ENCODE results near the gene CHEK2.
"Not testable (repeated sequence)": the region's sequence is repeated elsewhere in the genome, so short reads cannot be mapped to it uniquely, and the experiment has no call there.

CHEK2 gene

DNA sequence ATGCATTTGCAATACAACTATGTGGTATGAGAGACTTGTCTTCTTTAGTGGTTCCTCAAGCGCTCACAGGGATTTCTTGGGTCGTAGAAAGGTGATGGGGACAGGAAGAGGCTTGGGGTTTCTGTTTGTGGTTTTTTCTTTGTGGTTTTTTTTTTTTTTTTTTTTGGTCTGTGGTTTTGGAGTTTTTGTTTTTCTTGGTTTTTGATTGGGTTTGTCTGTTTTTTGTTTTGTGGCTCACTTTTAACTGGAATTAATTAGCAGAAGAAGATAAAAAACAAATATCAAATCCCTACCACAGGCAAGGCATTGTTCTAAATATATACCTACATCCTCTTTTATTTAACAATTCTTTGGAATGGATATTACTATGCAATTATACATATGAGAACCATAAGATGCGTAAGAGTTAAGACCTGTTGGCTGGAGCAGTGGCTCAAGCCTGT is 67.5 kb downstream of the CHEK2 start:
- DNase-seq (ENCODE audit: insufficient read length) (peak; percentile 14), FAIRE-seq (no peak)
- no peak for TF ChIP-seq POLR2A (IDR thresholded peaks at IDR 0.05; ENCODE audit: low read depth, low read length)

DNA sequence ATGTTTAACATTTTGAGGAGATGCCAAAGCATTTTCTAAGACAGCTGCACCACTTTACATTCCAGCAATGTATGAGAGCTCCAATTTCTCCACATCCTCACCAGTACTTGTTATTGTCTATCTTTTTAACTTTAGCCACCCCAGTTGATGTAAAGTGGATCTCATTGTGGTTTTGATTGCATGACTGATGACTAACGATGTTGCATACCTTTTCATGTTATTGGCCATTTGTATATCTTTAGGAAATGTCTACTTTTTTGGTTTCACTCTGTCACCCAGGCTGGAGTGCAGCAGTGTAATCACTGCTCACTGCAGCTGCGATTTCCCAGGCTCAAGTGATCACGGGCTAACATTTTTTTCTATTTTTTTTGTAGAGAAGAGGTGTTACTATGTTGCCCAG is 70.9 kb downstream of the CHEK2 start:
- no peak for FAIRE-seq
- DNase-seq (ENCODE audit: insufficient read length): no peak

DNA sequence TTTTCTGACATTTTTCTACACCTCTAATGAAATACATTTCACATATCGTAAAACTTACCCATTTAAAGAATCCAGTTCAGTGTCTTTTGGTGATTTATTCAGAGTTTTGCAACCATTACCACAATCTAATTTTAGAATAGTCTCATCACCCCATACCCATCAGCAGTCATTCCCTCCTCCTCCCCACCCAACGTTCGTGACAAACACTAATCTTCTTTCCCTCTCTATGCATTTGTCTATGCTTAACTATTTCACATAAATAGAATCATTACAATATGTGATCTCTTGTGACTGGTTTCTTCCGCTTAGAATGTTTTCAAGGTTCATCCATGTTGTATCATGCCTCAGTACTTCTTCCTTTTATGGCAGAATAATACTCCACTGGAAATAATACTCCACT is 71.5 kb downstream of the CHEK2 start:
- FAIRE-seq (no peak), DNase-seq (ENCODE audit: insufficient read length) (no peak)
- TF ChIP-seq POLR2AphosphoS5 (IDR thresholded peaks at IDR 0.05; ENCODE audit: low read depth, low read length) (no peak), TAF1 (IDR thresholded peaks at IDR 0.05; ENCODE audit: borderline replicate concordance, low read depth, low read length) (no peak), POLR2A (IDR thresholded peaks at IDR 0.05; ENCODE audit: low read depth, low read length) (no peak)

More for the DNA sequence above, 70.9 kb downstream of the CHEK2 start:
- TF ChIP-seq POLR2AphosphoS5 (IDR thresholded peaks at IDR 0.05; ENCODE audit: low read depth, low read length): no peak

DNA sequence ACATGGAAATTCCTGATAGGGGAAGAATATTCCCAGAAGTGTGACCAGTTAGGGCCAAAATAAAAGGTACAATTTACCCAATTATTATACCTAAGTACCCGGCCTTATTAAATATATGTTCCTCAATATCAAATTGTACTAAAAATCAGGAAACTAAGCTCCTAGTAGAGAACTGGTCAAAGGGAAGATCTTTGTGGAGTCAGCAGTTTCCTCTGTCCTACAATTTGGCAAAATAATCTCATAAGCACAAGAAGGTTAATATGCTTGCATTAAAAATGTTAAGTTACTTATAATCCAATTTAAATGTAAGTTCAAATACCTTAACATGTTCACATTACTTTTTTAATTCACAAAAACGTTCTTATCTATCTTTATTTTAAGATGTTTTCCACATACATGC is 72.2 kb downstream of the CHEK2 start:
- TF ChIP-seq POLR2A (IDR thresholded peaks at IDR 0.05; ENCODE audit: low read depth, low read length): no peak
- TF ChIP-seq POLR2AphosphoS5 (IDR thresholded peaks at IDR 0.05; ENCODE audit: low read depth, low read length): no peak
- TF ChIP-seq TAF1 (IDR thresholded peaks at IDR 0.05; ENCODE audit: borderline replicate concordance, low read depth, low read length): no peak
- no peak for FAIRE-seq
- no peak for DNase-seq (ENCODE audit: insufficient read length)

DNA sequence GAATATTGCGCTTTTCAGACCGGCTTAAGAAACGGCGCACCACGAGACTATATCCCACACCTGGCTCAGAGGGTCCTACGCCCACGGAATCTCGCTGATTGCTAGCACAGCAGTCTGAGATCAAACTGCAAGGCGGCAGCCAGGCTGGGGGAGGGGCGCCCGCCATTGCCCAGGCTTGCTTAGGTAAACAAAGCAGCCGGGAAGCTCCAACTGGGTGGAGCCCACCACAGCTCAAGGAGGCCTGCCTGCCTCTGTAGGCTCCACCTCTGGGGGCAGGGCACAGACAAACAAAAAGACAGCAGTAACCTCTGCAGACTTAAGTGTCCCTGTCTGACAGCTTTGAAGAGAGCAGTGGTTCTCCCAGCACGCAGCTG is 78.1 kb downstream of the CHEK2 start:
- FAIRE-seq; DNase-seq (ENCODE audit: insufficient read length): not testable (repeated sequence)

DNA sequence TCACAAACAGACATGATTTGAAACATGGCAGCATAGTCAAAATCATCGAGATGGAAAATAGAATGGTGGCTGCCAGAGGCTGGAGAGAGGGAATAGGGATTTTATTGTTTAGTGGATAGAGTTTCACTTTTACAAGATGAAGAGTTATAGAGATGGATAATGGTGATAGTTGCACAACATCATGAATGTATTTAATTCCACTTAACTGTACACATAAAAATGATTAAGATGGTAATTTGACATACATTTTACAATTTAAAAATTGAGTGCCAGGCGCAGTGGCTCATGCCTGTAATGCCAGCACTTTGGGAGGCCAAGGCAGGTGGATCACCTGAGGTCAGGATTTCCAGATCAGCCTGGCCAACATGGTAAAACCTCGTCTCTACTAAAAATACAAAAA is 83.2 kb downstream of the CHEK2 start:
- TF ChIP-seq POLR2A (IDR thresholded peaks at IDR 0.05; ENCODE audit: low read depth, low read length) (no peak), TAF1 (IDR thresholded peaks at IDR 0.05; ENCODE audit: borderline replicate concordance, low read depth, low read length) (no peak), POLR2AphosphoS5 (IDR thresholded peaks at IDR 0.05; ENCODE audit: low read depth, low read length) (no peak)
- DNase-seq (ENCODE audit: insufficient read length) (no peak), FAIRE-seq (no peak)

DNA sequence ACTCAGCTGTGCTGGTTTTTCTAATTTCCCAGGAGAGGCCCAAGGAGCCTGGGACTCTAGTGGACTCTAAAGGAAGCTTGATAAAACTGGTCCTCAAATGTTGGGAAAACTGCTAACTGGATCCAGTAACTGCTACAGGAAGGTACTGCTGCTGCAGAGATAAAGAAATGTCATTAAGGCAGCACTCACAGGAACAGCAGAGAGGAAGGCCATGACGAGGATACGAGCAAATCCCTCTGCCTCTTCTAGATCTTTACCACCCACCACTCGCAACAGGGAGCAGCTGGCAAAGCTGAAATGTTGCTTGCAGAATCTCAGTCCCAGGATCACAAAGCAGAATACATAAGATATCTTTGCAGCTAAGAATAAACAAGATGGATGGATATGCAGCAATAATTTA is 85.4 kb downstream of the CHEK2 start:
- DNase-seq (ENCODE audit: insufficient read length) (no peak), FAIRE-seq (no peak)
- TF ChIP-seq TAF1 (IDR thresholded peaks at IDR 0.05; ENCODE audit: borderline replicate concordance, low read depth, low read length): no peak
- no peak for TF ChIP-seq POLR2A (IDR thresholded peaks at IDR 0.05; ENCODE audit: low read depth, low read length)
- no peak for TF ChIP-seq POLR2AphosphoS5 (IDR thresholded peaks at IDR 0.05; ENCODE audit: low read depth, low read length)

DNA sequence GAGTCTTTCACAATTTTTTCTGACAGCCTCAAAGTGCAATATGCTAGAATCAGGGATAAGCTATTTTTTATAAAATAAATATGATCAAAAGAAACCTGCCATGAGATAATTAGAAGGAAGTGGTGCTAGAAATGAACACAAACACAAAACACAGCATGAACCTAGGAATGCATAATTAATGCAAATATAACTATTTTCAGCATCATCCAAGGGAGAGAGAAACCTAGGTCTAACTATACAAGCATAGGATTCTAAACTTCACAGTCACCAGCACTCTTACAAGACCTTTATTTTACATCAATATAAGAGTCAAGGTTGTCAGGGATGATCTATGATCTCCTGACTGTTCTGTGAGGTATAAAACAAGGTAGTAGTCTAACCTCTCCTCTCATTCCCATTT is 91.2 kb downstream of the CHEK2 start:
- FAIRE-seq (no peak), DNase-seq (ENCODE audit: insufficient read length) (no peak)
- TF ChIP-seq POLR2AphosphoS5 (IDR thresholded peaks at IDR 0.05; ENCODE audit: low read depth, low read length): no peak
- no peak for TF ChIP-seq TAF1 (IDR thresholded peaks at IDR 0.05; ENCODE audit: borderline replicate concordance, low read depth, low read length)
- no peak for TF ChIP-seq POLR2A (IDR thresholded peaks at IDR 0.05; ENCODE audit: low read depth, low read length)

DNA sequence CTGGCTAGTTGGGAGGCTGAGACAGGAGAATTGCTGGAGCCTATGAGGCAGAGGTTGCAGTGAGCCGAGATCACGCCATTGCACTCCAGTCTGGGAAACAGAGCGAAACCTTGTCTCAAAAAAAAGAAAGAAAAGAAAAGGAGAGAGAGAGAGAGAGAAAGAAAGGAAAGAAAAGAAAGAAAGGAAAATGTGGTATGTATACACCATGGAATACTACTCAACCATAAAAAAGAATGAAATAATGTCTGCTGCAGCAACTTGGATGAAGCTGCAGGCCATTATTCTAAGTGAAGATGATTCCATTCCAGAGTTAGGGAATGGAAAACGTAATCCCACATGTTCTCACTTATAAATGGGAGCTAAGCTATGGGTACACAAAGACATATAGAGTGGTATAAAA is 92.8 kb downstream of the CHEK2 start:
- no peak for TF ChIP-seq TAF1 (IDR thresholded peaks at IDR 0.05; ENCODE audit: borderline replicate concordance, low read depth, low read length)
- TF ChIP-seq POLR2AphosphoS5 (IDR thresholded peaks at IDR 0.05; ENCODE audit: low read depth, low read length): no peak
- no peak for TF ChIP-seq POLR2A (IDR thresholded peaks at IDR 0.05; ENCODE audit: low read depth, low read length)
- DNase-seq (ENCODE audit: insufficient read length): no peak
- no peak for FAIRE-seq

DNA sequence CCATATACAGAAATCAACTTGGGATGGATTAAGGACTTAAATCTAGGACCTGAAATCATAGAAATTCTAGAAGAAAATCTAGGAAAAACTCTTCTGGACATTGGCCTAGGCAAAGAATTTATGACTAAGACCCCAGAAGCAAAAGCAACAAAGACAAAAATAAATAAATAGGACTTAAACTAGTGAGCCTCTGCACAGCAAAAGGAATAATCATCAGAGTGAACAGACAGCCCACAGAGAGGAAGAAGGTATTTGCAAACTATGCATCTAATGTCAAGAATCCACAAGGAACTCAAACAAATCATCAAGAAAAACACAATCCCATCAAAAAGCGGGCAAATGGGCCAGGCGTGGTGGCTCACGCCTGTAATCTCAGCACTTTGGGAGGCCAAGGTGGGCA is 94.4 kb downstream of the CHEK2 start:
- no peak for FAIRE-seq
- no peak for TF ChIP-seq POLR2AphosphoS5 (IDR thresholded peaks at IDR 0.05; ENCODE audit: low read depth, low read length)
- DNase-seq (ENCODE audit: insufficient read length): no peak

DNA sequence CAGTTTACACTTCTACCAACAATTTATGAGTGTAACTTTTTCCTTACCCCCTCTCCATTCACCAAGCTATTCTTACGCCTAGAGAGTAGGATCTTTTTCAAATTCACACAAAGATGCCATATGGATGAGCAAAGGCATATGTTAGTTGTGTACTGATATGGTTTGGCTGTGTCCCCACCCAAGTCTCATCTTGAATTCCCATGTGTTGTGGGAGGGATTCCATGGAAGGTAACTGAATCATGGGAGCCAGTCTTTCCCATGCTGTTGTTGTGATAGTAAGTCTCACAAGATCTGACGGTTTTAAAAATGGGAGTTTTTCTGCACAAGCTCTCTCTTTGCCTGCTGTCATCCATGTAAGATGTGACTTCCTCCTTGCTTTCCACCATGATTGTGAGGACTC is 102.3 kb downstream of the CHEK2 start:
- DNase-seq (ENCODE audit: insufficient read length): no peak
- TF ChIP-seq POLR2AphosphoS5 (IDR thresholded peaks at IDR 0.05; ENCODE audit: low read depth, low read length): no peak
- no peak for TF ChIP-seq POLR2A (IDR thresholded peaks at IDR 0.05; ENCODE audit: low read depth, low read length)
- no peak for TF ChIP-seq TAF1 (IDR thresholded peaks at IDR 0.05; ENCODE audit: borderline replicate concordance, low read depth, low read length)
- FAIRE-seq: no peak

Measured in GM12892 (cell line).